Thymus (tissue), 11 donors: ENCODE measurements around the gene BMP2K. TPM values are rescaled to one million over a fixed set of nuclear protein-coding genes. Genes with fewer than 3 reads are reported as not detected.
"Not testable (repeated sequence)": the region's sequence is repeated elsewhere in the genome, so short reads cannot be mapped to it uniquely, and the experiment has no call there.

ENCODE experiments used
- DNase-seq, 9 donors: peaks; one replicate each; pipeline ENCODE4 v3.0.0-alpha.2; 2013; ENCODE audit warnings: low spot score in 9 of 9, low read depth in 6 of 9, missing footprints in 1 of 9
- H3K27ac ChIP-seq, 2 donors: one replicate each; pipeline ENCODE4 v1.5.1; 2013; ENCODE audit warnings: control low read depth in 1 of 2, low read depth in 1 of 2, low read length in 1 of 2, mild to moderate bottlenecking in 1 of 2, moderate library complexity in 1 of 2
- H3K27me3 ChIP-seq, 2 donors: one replicate each; pipeline ENCODE4 v1.5.1; 2013; ENCODE audit warnings: low read length in 1 of 2; ENCODE audit not compliant: control insufficient read depth in 2 of 2, insufficient read depth in 1 of 2
- H3K36me3 ChIP-seq, 2 donors: one replicate each; pipeline ENCODE4 v1.5.1; 2013; ENCODE audit warnings: low read length in 1 of 2, mild to moderate bottlenecking in 1 of 2, moderate library complexity in 1 of 2; ENCODE audit not compliant: control insufficient read depth in 2 of 2, insufficient read depth in 2 of 2
- H3K4me1 ChIP-seq, 2 donors: one replicate each; pipeline ENCODE4 v1.5.1; 2013; ENCODE audit warnings: low read length in 2 of 2; ENCODE audit not compliant: control insufficient read depth in 2 of 2, insufficient read depth in 2 of 2
- H3K4me3 ChIP-seq, 2 donors: one replicate each; pipeline ENCODE4 v1.5.1; 2013; ENCODE audit warnings: low read length in 2 of 2, control low read depth in 1 of 2, mild to moderate bottlenecking in 1 of 2
- H3K9me3 ChIP-seq, 2 donors: one replicate each; pipeline ENCODE4 v1.5.1; 2013; ENCODE audit warnings: low read length in 1 of 2, mild to moderate bottlenecking in 1 of 2; ENCODE audit not compliant: control insufficient read depth in 2 of 2, insufficient read depth in 1 of 2
- WGBS: extraction: QIAGEN DNeasy Blood & Tissue Kit; methylation state at CpG from one replicate; pipeline ENCODE4 v1.1.7; 2013; 5-methylcytosine and 5-hydroxymethylcytosine counted together
- polyA plus RNA-seq: library from polyadenylated mRNA; stranded (reverse); fragments of 200-250 nt; gene quantifications from one replicate; pipeline ENCODE4 v1.2.3, GENCODE V29; 2013
- total RNA-seq: library from RNA; stranded (reverse); fragments of 120-200 nt; gene quantifications from one replicate; pipeline ENCODE4 v1.2.4, GENCODE V29; 2013
- donor health status: healthy.

BMP2K gene
- total and polyA plus RNA-seq, 2 donors = 34.3 to 36.5 TPM

DNA sequence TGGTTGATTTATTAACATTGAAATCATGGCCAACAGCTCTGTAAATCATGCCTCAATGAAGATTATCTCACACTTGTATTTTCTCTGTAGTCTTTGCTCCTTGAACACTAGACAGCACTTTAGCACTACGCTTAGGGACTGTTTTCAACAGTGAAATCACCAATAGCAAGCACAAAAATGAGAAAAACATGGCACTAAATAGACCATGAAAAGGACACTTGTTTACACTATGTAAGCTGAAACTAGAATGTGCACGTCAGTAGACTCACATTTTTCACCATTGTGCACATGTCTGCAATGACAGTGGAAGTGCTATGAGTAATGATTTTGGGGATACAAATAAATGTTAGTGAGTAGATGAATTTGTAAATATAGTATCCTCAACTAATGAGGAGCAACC, 3.1 kb downstream of the BMP2K start:
- no peak for DNase-seq
- no peak overlapping the region for H3K27ac ChIP-seq
- 91% methylated on average over 2 of the region's 2 CpGs for WGBS
- peaks cover 3% of the 10 kb centered on the region in 2 donors for H3K36me3 ChIP-seq
- H3K4me3 ChIP-seq = no peak overlapping the region
- peaks cover 0 to 2% of the 10 kb centered on the region in 2 donors for H3K9me3 ChIP-seq
- no peaks in the 10 kb centered on the region for H3K27me3 ChIP-seq
- H3K4me1 ChIP-seq = peaks cover 7 to 12% of the 10 kb centered on the region in 2 donors

DNA sequence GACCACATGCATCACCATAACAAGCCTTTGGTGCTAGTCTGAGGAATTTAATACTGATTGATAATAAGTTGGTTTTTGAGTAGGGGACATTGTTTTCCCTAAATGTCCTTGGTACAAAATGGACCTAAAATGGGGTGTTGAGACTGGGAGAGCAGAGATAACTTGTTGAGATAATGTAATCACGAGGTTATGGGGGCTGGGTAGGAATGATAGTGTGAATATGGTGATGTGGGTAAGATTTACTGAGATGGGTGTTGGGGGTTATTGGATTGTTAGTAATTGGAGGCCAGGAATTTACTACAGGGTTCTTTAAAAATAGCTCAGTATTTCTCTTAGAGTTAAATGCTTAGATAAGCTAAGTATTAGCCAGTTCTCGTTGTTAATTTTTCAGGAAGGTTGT, 3.9 kb downstream of the BMP2K start:
- Histone ChIP-seq H3K27me3 (no peaks in the 10 kb centered on the region), H3K4me1 (peaks cover 3 to 13% of the 10 kb centered on the region in 2 donors), H3K9me3 (peaks cover 0 to 2% of the 10 kb centered on the region in 2 donors), H3K36me3 (peaks cover 3% of the 10 kb centered on the region in 2 donors), H3K4me3 (no peak overlapping the region), H3K27ac (no peak overlapping the region)
- 91% methylated on average over 2 of the region's 2 CpGs for WGBS
- no peak for DNase-seq

- H3K27me3 ChIP-seq = no peaks in the 10 kb centered on the region
- WGBS = 60% methylated on average over 1 of the region's 1 CpG
- H3K27ac ChIP-seq = no peak overlapping the region
- H3K4me1 ChIP-seq = peaks cover 0 to 13% of the 10 kb centered on the region in 2 donors
- H3K36me3 ChIP-seq = peaks cover 3% of the 10 kb centered on the region in 2 donors
- no peaks in the 10 kb centered on the region for H3K9me3 ChIP-seq
- no peak for DNase-seq
- no peak overlapping the region for H3K4me3 ChIP-seq
Measured at GRCh38 chr4:78781139-78781538, 5.0 kb downstream of the BMP2K start.

DNA sequence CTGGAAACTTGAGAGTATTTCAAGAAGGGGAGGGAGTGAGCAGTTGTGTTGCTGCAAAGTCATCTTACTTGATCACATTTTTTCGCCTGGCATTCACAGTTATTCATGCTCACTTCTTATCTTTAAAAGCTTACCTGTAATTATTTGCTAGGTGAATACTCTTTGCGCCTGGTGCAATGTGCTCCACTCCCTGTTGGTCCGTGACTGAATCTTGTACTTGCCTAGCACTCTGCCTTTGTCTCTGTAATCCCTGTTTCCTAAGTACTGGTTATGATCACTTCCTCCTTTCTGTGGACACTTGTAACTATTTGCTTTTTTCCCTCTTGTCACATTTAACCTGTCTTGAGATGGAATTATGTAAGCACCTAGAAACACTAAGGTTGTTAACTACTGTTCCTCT, 5.8 kb downstream of the BMP2K start:
- WGBS = 96% methylated on average over 3 of the region's 3 CpGs
- Histone ChIP-seq H3K4me1 (peaks cover 0 to 13% of the 10 kb centered on the region in 2 donors), H3K27ac (no peak overlapping the region)

GRCh38 chr4:78784236-78784865, 8.2 kb downstream of the BMP2K start:
- WGBS = 72% methylated on average over 4 of the region's 4 CpGs
- no peak for DNase-seq
- H3K4me1 ChIP-seq = peaks cover 0 to 10% of the 10 kb centered on the region in 2 donors

More for the DNA sequence above, 5.8 kb downstream of the BMP2K start:
- no peak for DNase-seq
- peaks cover 3% of the 10 kb centered on the region in 2 donors for H3K36me3 ChIP-seq
- H3K27me3 ChIP-seq = no peaks in the 10 kb centered on the region
- H3K4me3 ChIP-seq = no peak overlapping the region
- no peaks in the 10 kb centered on the region for H3K9me3 ChIP-seq

GRCh38 chr4:78787392-78788006, 11.3 kb downstream of the BMP2K start:
- H3K4me1 ChIP-seq = peaks cover 0 to 3% of the 10 kb centered on the region in 2 donors
- no peaks in the 10 kb centered on the region for H3K9me3 ChIP-seq
- H3K4me3 ChIP-seq = no peak overlapping the region
- 100% methylated on average over 2 of the region's 2 CpGs for WGBS
- DNase-seq = no peak
- H3K27me3 ChIP-seq = no peaks in the 10 kb centered on the region
- no peaks in the 10 kb centered on the region for H3K36me3 ChIP-seq
- H3K27ac ChIP-seq = no peak overlapping the region

More at GRCh38 chr4:78784236-78784865, 8.2 kb downstream of the BMP2K start:
- H3K27ac ChIP-seq = no peak overlapping the region
- H3K36me3 ChIP-seq = peaks cover 3% of the 10 kb centered on the region in 2 donors
- H3K4me3 ChIP-seq = no peak overlapping the region
- no peaks in the 10 kb centered on the region for H3K27me3 ChIP-seq
- no peaks in the 10 kb centered on the region for H3K9me3 ChIP-seq

DNA sequence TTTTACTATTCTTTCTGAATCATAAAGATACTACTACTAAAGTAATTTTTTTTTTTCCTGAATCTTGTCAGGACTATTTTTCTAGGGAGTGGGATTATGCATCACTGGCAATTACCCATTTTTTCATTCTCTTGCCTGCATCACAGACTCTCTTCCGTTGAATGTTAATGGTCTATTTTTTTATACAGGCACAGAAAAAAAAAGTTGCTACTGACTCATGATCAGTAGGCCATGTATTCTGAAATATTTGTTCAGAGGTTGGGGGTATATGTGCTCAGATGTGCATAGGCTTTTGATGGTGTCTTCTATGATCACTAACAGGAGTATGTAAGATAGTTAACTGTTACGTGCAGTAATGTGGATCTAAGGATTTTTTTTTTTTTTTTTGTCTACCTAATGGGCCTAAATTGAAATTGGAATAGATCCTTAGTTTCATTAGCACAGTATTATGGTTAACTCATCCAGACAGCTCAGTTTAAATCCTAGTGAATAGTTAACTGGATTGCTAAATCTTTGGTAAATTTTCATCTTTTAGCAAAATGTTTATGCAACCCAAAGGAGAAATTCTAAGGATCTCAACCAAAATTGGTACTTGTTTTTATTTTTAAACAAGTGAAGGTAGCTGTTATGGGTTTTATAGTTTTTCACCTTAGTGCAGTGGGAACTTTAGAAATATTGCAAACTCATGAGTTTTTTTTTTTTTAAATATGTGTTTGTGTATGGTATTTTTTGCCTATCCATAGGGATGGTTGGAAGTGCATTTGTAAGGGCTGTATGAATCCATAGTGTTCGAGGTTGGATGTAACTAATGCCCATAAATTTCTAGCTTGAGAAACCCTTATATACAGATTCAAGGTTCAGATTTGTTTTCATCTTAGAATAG, 12.1 kb downstream of the BMP2K start:
- WGBS = 90% methylated on average over 3 of the region's 3 CpGs

DNA sequence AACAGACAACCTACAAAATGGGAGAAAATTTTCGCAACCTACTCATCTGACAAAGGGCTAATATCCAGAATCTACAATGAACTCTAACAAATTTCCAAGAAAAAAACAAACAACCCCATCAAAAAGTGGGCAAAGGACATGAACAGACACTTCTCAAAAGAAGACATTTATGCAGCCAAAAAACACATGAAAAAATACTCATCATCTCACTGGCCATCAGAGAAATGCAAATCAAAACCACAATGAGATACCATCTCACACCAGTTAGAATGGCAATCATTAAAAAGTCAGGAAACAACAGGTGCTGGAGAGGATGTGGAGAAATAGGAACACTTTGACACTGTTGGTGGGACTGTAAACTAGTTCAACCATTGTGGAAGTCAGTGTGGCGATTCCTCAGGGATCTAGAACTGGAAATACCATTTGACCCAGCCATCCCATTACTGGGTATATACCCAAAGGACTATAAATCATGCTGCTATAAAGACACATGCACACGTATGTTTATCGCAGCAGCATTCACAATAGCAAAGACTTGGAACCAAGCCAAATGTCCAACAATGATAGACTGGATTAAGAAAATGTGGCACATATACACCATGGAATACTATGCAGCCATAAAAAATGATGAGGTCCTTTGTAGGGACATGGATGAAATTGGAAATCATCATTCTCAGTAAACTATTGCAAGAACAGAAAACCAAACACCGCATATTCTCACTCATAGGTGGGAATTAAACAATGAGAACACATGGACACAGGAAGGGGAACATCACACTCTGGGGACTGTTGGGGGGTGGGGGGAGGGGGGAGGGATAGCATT, 19.7 kb downstream of the BMP2K start:
- not testable (repeated sequence) for H3K27ac ChIP-seq, H3K9me3 ChIP-seq, H3K4me1 ChIP-seq, H3K36me3 ChIP-seq, H3K27me3 ChIP-seq, H3K4me3 ChIP-seq, DNase-seq
- 100% methylated on average over 4 of the region's 5 CpGs for WGBS

More for the DNA sequence above, 12.1 kb downstream of the BMP2K start:
- peaks cover 0 to 3% of the 10 kb centered on the region in 2 donors for H3K4me1 ChIP-seq
- H3K9me3 ChIP-seq = no peaks in the 10 kb centered on the region
- H3K27me3 ChIP-seq = no peaks in the 10 kb centered on the region
- H3K36me3 ChIP-seq = no peaks in the 10 kb centered on the region
- no peak for DNase-seq
- no peak overlapping the region for H3K27ac ChIP-seq
- no peak overlapping the region for H3K4me3 ChIP-seq
